K562 (cell line): ENCODE measurements around the gene EMC8. TPM values are rescaled to one million over a fixed set of nuclear protein-coding genes. Genes with fewer than 3 reads are reported as not detected.

Experiments
- ATAC-seq: fragments of 200-7000 bp; cut with Tn5 transposase; 3 replicates; pipeline ENCODE4 v1.9.1; 2020; ENCODE audit warnings: moderate library complexity
- BruUV-seq: library from RNA; stranded (reverse); fragments of 400-500 nt; replicated peaks from 2 replicates; lab custom pipeline; 2021; lab: Mats Ljungman, UMichigan
- CTCF ChIA-PET: fragments of 300-600 bp; formaldehyde crosslinking; extraction: SDS; loops from one replicate; lab custom pipeline; 2021; ENCODE audit warnings: low intra/inter-chr PET ratio; lab: Yijun Ruan, JAX
- POLR2A ChIA-PET: fragments of 300-600, 350-650 bp; sonication (Branson Sonifier 250); formaldehyde crosslinking; extraction: SDS; loops from one replicate; lab custom pipeline; 2021; ENCODE audit warnings: antibody characterized with exemption, inconsistent platforms; lab: Yijun Ruan, JAX
- DNase-seq, 4 experiments: peaks; one replicate each; pipeline versions ENCODE4 v3.0.0 to v3.0.0-alpha.2; 2011 to 2018; ENCODE audit warnings: low spot score in 3 of 4, mixed read lengths in 3 of 4; ENCODE audit errors: extremely low read depth in 1 of 4
- FAIRE-seq: peaks from 2 replicates; lab custom pipeline; 2011; peaks lifted over from hg19 to GRCh38; lab: Jason Lieb, UNC
- H2AFZ ChIP-seq: 2 replicates; pipeline ENCODE4 v1.6.0; 2011; ENCODE audit warnings: low read depth, low read length, control low read depth, inconsistent platforms
- H3K27ac ChIP-seq: fragments of 200-600 bp; 3 replicates; pipeline ENCODE4 v1.8.0; 2011; ENCODE audit warnings: low read depth, mild to moderate bottlenecking, control low read depth, inconsistent platforms, low read length, moderate library complexity, mixed read lengths; ENCODE audit errors: extremely low read depth
- H3K27me3 ChIP-seq, 2 experiments: fragments of 300-600 bp in 1 of 2; 2 replicates in 1 of 2; 3 replicates in 1 of 2; pipeline versions ENCODE4 v1.6.0 to v1.8.0; 2011; ENCODE audit warnings: inconsistent platforms in 2 of 2, low read length in 2 of 2, mild to moderate bottlenecking in 1 of 2, mixed read lengths in 1 of 2, moderate library complexity in 1 of 2; ENCODE audit not compliant: control insufficient read depth in 2 of 2, insufficient read depth in 2 of 2
- H3K36me3 ChIP-seq: fragments of 300-600 bp; 3 replicates; pipeline ENCODE4 v1.8.0; 2011; ENCODE audit warnings: mild to moderate bottlenecking, low read length, inconsistent platforms; ENCODE audit not compliant: control insufficient read depth, insufficient read depth
- H3K4me1 ChIP-seq, 2 experiments: fragments of 200-600 bp in 1 of 2; replicated peaks in 1 of 2; 2 replicates in 1 of 2; 3 replicates in 1 of 2; pipeline versions ENCODE4 v1.5.1 to v1.8.0; 2011; ENCODE audit warnings: inconsistent platforms in 2 of 2, low read length in 2 of 2, mild to moderate bottlenecking in 1 of 2, mixed read lengths in 1 of 2, moderate library complexity in 1 of 2; ENCODE audit not compliant: control insufficient read depth in 2 of 2, insufficient read depth in 2 of 2
- H3K4me2 ChIP-seq: 2 replicates; pipeline ENCODE4 v1.6.1; 2011; ENCODE audit warnings: low read length, control low read depth, inconsistent platforms, mixed read lengths; ENCODE audit not compliant: insufficient read depth
- H3K4me3 ChIP-seq: fragments of 200-600 bp; sonication (generic), shearing (Covaris generic); 2 replicates; pipeline ENCODE4 v1.5.1; 2016; ENCODE audit warnings: control low read depth, inconsistent platforms
- H3K79me2 ChIP-seq: fragments of 200-600 bp; 3 replicates; pipeline ENCODE4 v1.8.0; 2011; ENCODE audit warnings: low read length, inconsistent platforms; ENCODE audit not compliant: control insufficient read depth, insufficient read depth
- H3K9ac ChIP-seq, 2 experiments: 2 replicates each; pipeline versions ENCODE4 v1.6.0 to v1.6.1; 2011; ENCODE audit warnings: low read depth in 2 of 2, low read length in 2 of 2, control low read depth in 1 of 2, inconsistent platforms in 1 of 2, mild to moderate bottlenecking in 1 of 2, mixed read lengths in 1 of 2; ENCODE audit not compliant: insufficient read depth in 1 of 2
- H3K9me1 ChIP-seq: one replicate; pipeline ENCODE4 v1.6.0; 2011; ENCODE audit warnings: inconsistent platforms, mild to moderate bottlenecking, low read length, moderate library complexity; ENCODE audit not compliant: control insufficient read depth, insufficient read depth
- H3K9me3 ChIP-seq: replicated peaks from 2 replicates; pipeline ENCODE4 v1.5.1; 2011; ENCODE audit warnings: low read depth, low read length, inconsistent platforms; ENCODE audit not compliant: control insufficient read depth, insufficient read depth
- H4K20me1 ChIP-seq: replicated peaks from 2 replicates; pipeline ENCODE4 v1.6.1; 2011; ENCODE audit warnings: low read length, inconsistent platforms, mixed read lengths; ENCODE audit not compliant: control insufficient read depth, insufficient read depth
- ARID3A ChIP-seq: IDR thresholded peaks from 2 replicates; pipeline ENCODE4 v1.6.1; 2012; ENCODE audit warnings: low read depth, low read length, improper control_type of control experiment, borderline replicate concordance
- BRCA1 ChIP-seq, 2 experiments: fragments of 450-650 bp in 1 of 2; sonication (generic) in 1 of 2; formaldehyde crosslinking in 1 of 2; IDR thresholded peaks; 2 replicates each; pipeline versions ENCODE4 v1.5.0 to v1.6.1; 2017 to 2020; ENCODE audit warnings: mild to moderate bottlenecking in 1 of 2, missing genetic modification reagents in 1 of 2
- BRD4 ChIP-seq: fragments of 200-600 bp; sonication (generic); IDR thresholded peaks from 2 replicates; pipeline ENCODE4 v1.6.1; 2017; ENCODE audit warnings: inconsistent platforms
- CBFA2T2 ChIP-seq: fragments of 450-650 bp; conservative IDR thresholded peaks from 2 replicates; pipeline ENCODE4 v1.6.1; 2017; ENCODE audit warnings: mild to moderate bottlenecking
- MITF ChIP-seq: IDR thresholded peaks from 2 replicates; pipeline ENCODE4 v1.6.1; 2014; ENCODE audit warnings: antibody characterized with exemption
- MLX ChIP-seq, 2 experiments: fragments of 450-650 bp in 1 of 2; sonication (generic) in 1 of 2; formaldehyde crosslinking; conservative IDR thresholded peaks; 2 replicates each; pipeline versions ENCODE4 v1.4.0 to v1.8.1; 2020 to 2022; ENCODE audit warnings: mild to moderate bottlenecking in 1 of 2, missing genetic modification reagents in 1 of 2
- RAD51 ChIP-seq: fragments of 450-650 bp; IDR thresholded peaks from 2 replicates; pipeline ENCODE4 v1.7.1; 2016; ENCODE audit warnings: low read depth, mild to moderate bottlenecking, borderline replicate concordance
- RERE ChIP-seq: sonication (generic); formaldehyde crosslinking; IDR thresholded peaks from 2 replicates; pipeline ENCODE4 v1.8.0; 2023; ENCODE audit warnings: missing genetic modification reagents, mild to moderate bottlenecking, borderline replicate concordance
- SIN3B ChIP-seq: fragments of 450-650 bp; IDR thresholded peaks from 2 replicates; pipeline ENCODE4 v1.6.1; 2017; ENCODE audit warnings: low read depth, mild to moderate bottlenecking, moderate library complexity
- SMARCB1 ChIP-seq: IDR thresholded peaks from 2 replicates; pipeline ENCODE4 v1.6.1; 2011; ENCODE audit warnings: improper control_type of control experiment, low read depth; ENCODE audit not compliant: insufficient read length
- TFAP4 ChIP-seq: sonication (generic); formaldehyde crosslinking; IDR thresholded peaks from 2 replicates; pipeline ENCODE4 v1.8.0; 2022; ENCODE audit warnings: missing genetic modification reagents, mild to moderate bottlenecking, moderate library complexity, borderline replicate concordance
- ZNF444 ChIP-seq: fragments of 250-450 bp; sonication (Bioruptor Pico); IDR thresholded peaks from 2 replicates; pipeline ENCODE4 v1.4.0; 2020; ENCODE audit warnings: mild to moderate bottlenecking, moderate library complexity
- WGBS: fragments of 100-300 bp; shearing (Covaris generic); methylation state at CpG from one replicate; pipeline ENCODE4 v1.1.6; 2016; ENCODE audit warnings: low coverage, mixed read lengths; ENCODE audit not compliant: insufficient coverage; ENCODE audit errors: missing lambda C conversion rate; 5-methylcytosine and 5-hydroxymethylcytosine counted together
- in situ Hi-C: fragments of 300-500 bp; cut with MboI; formaldehyde crosslinking; loops from 4 replicates; pipeline ENCODE4 v1.15.0; 2018; ENCODE audit warnings: inconsistent platforms, mixed read lengths
- intact Hi-C: fragments of 100-400 bp; cut with micrococcal nuclease; formaldehyde crosslinking; loops from 2 replicates; pipeline ENCODE4 v1.14.2; 2022
- polyA plus RNA-seq, 8 experiments: library from polyadenylated mRNA; depleted of rRNA in 4 of 8; stranded (reverse) in 5 of 8; unstranded in 3 of 8; fragments of >200 nt; fragmentation: Nextera tagmentation in 2 of 8; fragmentation: Illumina TruSeq in 1 of 8; extraction: Ambion mirVana in 2 of 8; extraction: Trizol in 1 of 8; gene quantifications; 2 replicates each; pipeline versions ENCODE4 v1.2.1 to v1.2.3, GENCODE V29; 2011 to 2014; ENCODE audit warnings: inconsistent platforms in 1 of 8, missing spikeins in 1 of 8
- total RNA-seq, 7 experiments: library from RNA; depleted of rRNA in 6 of 7; stranded (reverse); fragments of >200 nt in 6 of 7; fragmentation: Illumina TruSeq in 2 of 7; extraction: Trizol in 2 of 7; gene quantifications; 2 replicates each; pipeline versions ENCODE4 v1.2.1 to v1.2.3, GENCODE V29; 2011 to 2021; ENCODE audit warnings: low replicate concordance in 1 of 7

Gene EMC8
- total and polyA plus RNA-seq, 9 of the 15 experiments (the other 6 are each of a cell fraction or from before 2014, with no cell fraction given), result 11.4 to 81.8 (median 48.6) TPM

- Histone ChIP-seq H3K79me2 (peaks cover 51% of the 10 kb centered on the region), H3K36me3 (peaks cover 88% of the 10 kb centered on the region; the same call in 2 of the 3 replicates), H3K4me1 (peaks cover 0 to 5% of the 10 kb centered on the region in 2 experiments; a peak in 1 of 5 replicates), H3K9me3 (no peaks in the 10 kb centered on the region), H3K4me2 (no peak overlapping the region), H3K27me3 (no peaks in the 10 kb centered on the region), H3K9ac (no peak overlapping the region), H3K27ac (no peak overlapping the region), H4K20me1 (peaks cover 14% of the 10 kb centered on the region), H3K9me1 (peaks cover 2% of the 10 kb centered on the region), H3K4me3 (no peak overlapping the region), H2AFZ (no peak overlapping the region)
- BruUV-seq, result no TSS peak
- DNase-seq (no peak), ATAC-seq (no peak), FAIRE-seq (no peak)
- intact Hi-C loops (no loop called here), in situ Hi-C loops (no loop called here)
- POLR2A ChIA-PET, result interaction anchor here (1.4 kb wide), 1 partner anchor 12 kb away, joined by 4 read pairs; no protein-coding TSS in a partner anchor
- CTCF ChIA-PET, result no interaction called here
- 87% methylated on average over 6 of the region's 6 CpGs for WGBS
- TF ChIP-seq BRCA1 (IDR thresholded peaks at IDR 0.05) (no peak), BRCA1 (CRISPR knock-in tag; IDR thresholded peaks at IDR 0.05) (no peak), ZNF444 (CRISPR knock-in tag) (no peak), CBFA2T2 (no peak), TFAP4 (CRISPR knock-in tag) (no peak), MLX (CRISPR knock-in tag; conservative IDR thresholded peaks at IDR 0.05) (no peak), ARID3A (no peak), BRD4 (no peak), MITF (no peak), SIN3B (no peak), SMARCB1 (no peak), RERE (CRISPR knock-in tag) (no peak), RAD51 (no peak)
Measured at GRCh38 chr16:85789773-85790172, 9.6 kb downstream of the EMC8 start.
